GM12865 (cell line): ENCODE data around the gene LONP2.
"Not testable (repeated sequence)": the region's sequence is repeated elsewhere in the genome, so short reads cannot be mapped to it uniquely, and the experiment has no call there.

Experiments used
- DNase-seq: peaks from one replicate; pipeline ENCODE4 v3.0.0; 2010; ENCODE audit warnings: low read depth
- H3K4me3 ChIP-seq: 2 replicates; pipeline ENCODE4 v1.5.1; 2011; ENCODE audit warnings: mild to moderate bottlenecking, low read depth, low read length, control low read depth
- CTCF ChIP-seq: IDR thresholded peaks from 2 replicates; pipeline ENCODE4 v1.5.1; 2011; ENCODE audit warnings: low read length, control low read depth, low read depth, inconsistent platforms; ENCODE audit not compliant: insufficient read depth; ENCODE audit errors: missing control alignments

Gene LONP2

GRCh38 chr16:48295488-48296281 lies 51.6 kb downstream of the LONP2 start:
- H3K4me3 ChIP-seq = no peak overlapping the region
- DNase-seq = no peak
- TF ChIP-seq CTCF = no peak

GRCh38 chr16:48299471-48299870 lies 55.4 kb downstream of the LONP2 start:
- TF ChIP-seq CTCF = no peak
- DNase-seq = no peak
- no peak overlapping the region for H3K4me3 ChIP-seq

- no peak overlapping the region for H3K4me3 ChIP-seq
- no peak for TF ChIP-seq CTCF
- no peak for DNase-seq
Measured at GRCh38 chr16:48300391-48300856, 56.3 kb downstream of the LONP2 start.

GRCh38 chr16:48308535-48308934 lies 64.4 kb downstream of the LONP2 start:
- H3K4me3 ChIP-seq = no peak overlapping the region
- no peak for TF ChIP-seq CTCF
- DNase-seq = no peak

- H3K4me3 ChIP-seq = no peak overlapping the region
- TF ChIP-seq CTCF = no peak
- no peak for DNase-seq
Measured at GRCh38 chr16:48310908-48311641, 67.0 kb downstream of the LONP2 start.

- DNase-seq, H3K4me3 ChIP-seq: not testable (repeated sequence)
Measured at GRCh38 chr16:48313905-48314304, 69.8 kb downstream of the LONP2 start.

GRCh38 chr16:48317026-48317425 lies 72.9 kb downstream of the LONP2 start:
- no peak for DNase-seq
- TF ChIP-seq CTCF = no peak

More at GRCh38 chr16:48317026-48317425, 72.9 kb downstream of the LONP2 start:
- no peak overlapping the region for H3K4me3 ChIP-seq
